ENCODE data around the gene TDRD7.
A peak's percentile ranks its signal among the peaks of the same experiment; 100 is the strongest.
"Not testable (repeated sequence)": the region's sequence is repeated elsewhere in the genome, so short reads cannot be mapped to it uniquely, and the experiment has no call there.

The TDRD7 gene

DNA sequence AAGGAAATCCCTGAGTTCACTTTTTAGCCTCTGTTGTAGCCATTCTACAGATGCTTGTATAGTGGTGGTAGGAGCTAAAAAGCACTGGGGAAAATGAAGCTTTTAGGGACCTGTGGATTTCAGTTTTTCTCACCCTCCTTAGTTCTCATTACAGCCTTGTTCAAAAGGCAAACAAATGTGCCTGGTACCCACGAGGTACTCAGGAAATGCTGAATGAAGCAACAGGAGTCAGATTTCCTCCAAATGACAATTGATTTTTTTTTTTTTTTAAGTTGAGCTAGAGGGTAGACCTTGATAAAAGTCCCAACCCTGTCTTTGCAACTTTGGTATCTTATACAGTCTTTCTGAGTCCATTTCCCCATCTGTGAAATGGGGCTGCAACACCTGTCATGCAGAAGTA is 68.3 kb downstream of the TDRD7 start:
- DNase-seq = no peak

DNA sequence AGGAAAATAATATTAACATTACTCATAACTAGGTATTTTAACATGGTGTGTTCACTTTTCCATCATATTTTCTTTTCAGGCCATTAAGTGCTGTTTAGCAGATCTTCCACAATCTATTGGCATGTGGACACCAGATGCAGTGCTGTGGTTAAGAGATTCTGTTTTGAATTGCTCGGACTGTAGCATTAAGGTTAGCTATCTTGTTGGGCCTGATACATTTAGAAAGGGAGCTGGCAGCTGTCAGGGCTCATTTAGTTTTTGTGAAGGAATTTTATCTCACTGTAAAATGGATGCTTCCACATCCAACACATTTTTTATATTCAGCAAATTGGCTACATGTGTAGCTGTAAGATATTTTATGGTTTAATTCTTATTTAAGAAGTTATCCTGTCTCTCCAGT is 68.9 kb downstream of the TDRD7 start:
- no peak for DNase-seq

DNA sequence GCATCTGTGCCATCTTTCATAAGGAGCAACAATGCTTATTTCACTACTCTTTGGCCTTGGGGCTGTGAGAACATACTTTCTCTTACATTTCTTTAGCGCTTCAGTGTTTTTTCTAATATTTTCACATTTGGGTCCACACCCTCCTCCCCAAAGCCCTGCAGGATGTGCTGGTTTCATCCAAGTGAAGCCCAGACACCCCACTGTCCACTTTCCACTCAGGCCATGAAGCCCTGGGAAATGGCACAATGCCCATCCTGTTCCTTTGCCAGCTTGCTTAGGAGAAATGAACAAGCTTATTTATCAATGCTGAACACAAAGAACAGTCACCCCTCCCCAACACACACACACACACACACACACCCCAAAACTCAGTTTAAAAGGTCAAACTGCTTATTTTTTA is 72.2 kb downstream of the TDRD7 start:
- DNase-seq = no peak

DNA sequence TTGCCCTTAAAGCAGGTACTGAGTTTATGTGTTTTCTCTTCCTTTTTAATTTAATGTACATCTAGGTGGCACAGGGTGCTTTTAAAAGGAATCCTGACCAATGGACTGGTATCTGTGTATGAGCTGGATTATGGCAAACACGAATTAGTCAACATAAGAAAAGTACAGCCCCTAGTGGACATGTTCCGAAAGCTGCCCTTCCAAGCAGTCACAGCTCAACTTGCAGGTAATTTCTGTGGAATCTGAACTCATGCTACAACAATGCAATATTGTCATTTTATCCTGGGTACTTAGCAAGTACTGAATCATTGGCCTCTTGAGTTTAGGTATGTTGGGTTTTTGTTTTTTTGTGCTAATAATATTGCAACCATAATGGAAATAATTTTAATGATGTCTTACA is 75.2 kb downstream of the TDRD7 start:
- DNase-seq = no peak

DNA sequence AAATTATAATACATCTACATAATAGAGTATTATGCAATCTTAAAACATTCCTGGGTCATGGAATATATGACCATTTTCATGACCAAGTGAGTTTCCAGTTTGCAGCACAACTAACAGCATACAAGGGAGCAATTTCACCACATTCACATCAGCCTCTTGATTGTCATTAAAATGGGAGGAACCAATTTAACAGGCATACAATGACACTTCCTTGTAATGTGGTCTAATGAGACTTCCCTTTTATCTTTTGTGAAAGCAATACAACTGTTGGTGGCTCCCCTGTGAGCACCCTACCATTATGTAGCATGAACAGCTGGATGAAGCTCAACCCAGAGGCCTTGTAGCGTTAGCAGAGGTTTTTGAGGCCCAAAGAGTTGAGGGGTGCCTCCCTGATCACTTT is 76.0 kb downstream of the TDRD7 start:
- DNase-seq = no peak

DNA sequence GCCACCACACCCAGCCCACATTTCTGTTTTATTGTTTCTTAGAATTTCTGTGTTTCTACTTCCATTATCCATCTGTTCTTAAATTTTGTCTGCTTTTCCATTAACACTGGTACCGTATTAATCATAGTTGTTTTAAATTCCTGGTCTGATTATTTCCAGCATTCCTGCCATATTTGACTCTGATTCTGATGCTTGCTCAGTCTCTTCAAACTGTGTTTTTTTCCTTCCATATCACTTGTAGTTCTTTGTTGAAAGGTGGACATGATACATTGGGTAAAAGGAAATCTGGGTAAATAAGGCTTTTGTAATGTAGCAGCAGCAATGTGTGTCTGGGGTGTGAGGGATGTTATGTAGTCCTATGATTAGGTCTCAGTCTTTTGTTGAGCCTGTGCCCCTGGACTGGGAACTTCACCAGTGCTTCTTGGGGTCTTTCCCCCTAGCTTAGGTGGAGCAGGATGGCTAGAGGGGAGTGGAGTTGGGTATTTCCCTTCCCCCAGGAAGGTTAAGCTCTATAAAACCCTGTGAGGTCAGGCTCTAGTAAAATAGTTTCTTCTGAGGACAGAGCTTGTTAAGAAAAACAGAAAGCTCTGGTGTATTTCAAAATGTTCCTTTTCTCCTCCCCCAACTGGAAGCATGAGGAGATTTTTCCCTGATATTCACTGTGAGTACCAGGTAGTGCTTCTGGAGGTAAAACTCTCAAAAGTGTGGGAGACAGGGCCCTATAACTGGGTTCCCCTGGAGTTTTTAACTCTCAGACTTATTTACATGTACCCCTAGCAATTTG is 79.5 kb downstream of the TDRD7 start:
- DNase-seq = no peak

DNA sequence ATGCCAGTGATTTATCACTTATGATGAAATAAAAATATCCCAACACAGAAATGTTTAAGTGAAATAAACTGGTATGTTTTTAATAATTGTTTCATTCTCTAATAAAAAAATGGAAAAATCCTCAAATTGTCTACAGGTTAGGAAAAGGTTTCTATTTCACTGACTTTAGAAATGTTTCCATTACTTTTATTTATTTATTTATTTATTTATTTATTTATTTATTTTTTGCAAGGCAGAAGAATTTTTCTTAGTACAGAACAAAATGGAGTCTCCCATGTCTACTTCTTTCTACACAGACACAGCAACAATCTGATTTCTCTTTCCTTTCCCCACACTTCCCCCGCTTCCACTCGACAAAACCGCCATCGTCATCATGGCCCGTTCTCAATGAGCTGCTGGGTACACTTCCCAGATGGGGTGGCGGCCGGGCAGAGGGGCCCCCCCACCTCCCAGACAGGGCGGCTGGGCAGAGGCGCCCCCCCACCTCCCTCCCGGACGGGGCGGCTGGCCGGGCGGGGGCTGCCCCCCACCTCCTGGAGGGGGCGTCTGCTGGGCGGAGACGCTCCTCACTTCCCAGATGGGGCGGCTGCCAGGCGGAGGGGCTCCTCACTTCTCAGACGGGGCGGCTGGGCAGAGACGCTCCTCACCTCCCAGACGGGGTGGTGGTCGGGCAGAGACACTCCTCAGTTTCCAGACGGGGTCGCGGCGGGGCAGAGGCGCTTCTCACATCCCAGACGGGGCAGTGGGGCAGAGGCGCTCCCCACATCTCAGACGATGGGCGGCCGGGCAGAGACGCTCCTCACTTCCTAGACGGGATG is 85.9 kb downstream of the TDRD7 start:
- DNase-seq = not testable (repeated sequence)

DNA sequence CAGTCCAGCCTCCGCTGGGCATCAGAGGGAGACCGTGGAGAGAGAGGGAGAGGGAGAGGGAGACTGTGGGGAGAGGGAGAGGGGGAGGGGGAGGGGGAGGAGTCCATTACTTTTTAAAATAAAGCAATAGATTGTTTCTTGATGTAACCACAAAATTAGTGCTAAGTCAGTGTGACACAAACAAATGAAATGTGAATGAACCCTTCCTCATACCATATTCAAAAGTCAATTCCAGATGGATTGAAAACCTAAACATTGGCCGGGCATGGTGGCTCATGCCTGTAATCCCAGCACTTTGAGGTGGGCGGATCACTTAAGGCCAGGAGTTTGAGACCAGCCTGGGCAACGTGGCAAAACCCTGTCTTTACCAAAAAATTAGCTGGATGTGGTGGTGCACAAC is 87.0 kb downstream of the TDRD7 start:
- not testable (repeated sequence) for DNase-seq

DNA sequence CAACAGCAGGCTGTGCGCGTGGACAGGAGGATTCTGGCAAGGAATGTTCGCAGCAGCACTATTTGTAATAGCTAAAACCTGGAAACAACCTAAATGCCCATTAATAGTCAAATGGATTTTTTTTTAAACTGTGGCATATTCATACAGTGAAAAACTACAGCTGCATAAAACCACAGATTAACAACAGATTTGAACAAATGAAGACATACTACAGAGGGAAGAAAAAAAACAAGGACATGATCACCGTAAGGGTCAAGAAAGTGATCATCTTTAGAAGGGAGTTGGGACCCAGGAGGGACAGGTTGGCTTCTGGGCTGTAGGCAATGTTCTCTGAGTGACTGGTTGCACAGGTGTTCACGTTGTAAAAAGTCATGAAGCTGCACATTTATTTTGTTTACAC is 88.4 kb downstream of the TDRD7 start:
- DNase-seq = peak; percentile 14

DNA sequence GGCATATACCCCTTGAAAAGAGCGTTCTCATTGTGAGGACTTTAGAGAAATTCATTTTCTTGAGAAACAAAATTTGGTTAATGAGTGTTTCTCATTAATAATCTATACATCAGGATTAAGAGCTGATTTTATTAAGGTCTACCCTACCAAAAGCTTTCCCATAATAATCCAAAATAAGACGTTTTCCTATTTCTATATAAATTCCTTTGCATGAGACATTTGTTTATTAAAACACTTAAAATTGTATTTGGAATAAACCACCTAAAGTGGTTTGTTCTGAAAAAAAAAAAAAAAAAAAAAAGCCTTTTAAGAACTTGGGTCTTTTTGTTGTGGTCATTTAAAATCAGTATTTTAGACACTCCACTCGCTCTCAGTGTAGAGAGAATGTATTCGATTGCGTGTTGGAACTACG is 88.9 kb downstream of the TDRD7 start:
- no peak for DNase-seq

DNA sequence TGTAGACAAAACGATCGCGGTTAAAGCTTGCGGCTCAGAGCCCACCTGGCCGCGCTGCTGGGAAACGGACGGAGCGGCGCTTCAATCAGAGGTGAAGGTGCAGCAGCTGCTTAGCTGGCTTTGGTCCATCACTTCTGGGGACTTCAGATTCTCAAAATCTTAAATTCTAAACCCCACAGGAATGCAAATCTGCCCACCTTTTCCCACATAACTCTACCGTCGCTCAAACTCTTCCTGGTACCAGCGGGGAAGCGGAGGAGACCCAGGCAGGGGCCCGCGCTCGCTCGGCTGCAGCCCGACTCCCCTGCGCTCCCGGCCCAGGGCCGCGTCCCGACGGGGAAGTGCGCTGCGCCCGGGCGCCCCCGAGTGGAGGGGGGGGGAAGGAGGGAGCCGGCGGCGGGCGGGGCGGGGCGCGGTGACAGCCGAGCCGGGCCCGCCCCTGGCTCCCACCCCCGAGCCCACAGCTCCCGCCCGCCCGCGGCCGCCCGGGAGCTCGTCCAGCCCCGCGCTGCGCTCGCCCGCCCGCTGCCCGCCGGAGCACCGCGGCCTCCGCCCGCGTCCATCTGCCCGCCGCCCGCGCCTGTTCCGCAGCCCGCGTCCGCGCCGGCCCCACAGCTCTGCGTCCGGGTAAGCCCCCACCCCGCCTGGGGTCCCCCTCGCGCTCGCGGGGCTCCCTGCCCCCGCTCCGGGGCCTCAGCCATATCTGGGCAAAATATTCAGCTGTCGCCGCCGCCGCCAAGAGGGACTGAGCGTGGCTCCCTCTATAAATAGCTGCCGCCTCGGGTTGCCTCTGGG is 89.5 kb downstream of the TDRD7 start, which contains the start of gene TMOD1:
TSS of gene TMOD1 (plus strand) at position 490 of the 795 bp plus-strand sequence. CDS start 22,523 bp downstream, outside the sequence.
- DNase-seq = peak; percentile 64

DNA sequence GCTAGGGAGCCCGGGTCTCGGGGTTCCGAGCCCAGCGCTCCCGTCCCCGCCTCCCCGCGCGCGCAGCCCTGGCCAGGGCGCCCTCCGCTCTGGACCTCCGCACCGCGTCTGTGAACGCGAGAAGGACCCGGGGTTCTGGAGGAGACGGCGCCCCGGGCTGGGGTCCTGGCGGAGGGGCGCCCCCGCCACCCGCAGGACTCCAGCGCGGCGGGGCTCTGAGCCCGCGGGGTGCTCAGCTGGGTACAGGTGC is 90.0 kb downstream of the TDRD7 start:
- no peak for DNase-seq

DNA sequence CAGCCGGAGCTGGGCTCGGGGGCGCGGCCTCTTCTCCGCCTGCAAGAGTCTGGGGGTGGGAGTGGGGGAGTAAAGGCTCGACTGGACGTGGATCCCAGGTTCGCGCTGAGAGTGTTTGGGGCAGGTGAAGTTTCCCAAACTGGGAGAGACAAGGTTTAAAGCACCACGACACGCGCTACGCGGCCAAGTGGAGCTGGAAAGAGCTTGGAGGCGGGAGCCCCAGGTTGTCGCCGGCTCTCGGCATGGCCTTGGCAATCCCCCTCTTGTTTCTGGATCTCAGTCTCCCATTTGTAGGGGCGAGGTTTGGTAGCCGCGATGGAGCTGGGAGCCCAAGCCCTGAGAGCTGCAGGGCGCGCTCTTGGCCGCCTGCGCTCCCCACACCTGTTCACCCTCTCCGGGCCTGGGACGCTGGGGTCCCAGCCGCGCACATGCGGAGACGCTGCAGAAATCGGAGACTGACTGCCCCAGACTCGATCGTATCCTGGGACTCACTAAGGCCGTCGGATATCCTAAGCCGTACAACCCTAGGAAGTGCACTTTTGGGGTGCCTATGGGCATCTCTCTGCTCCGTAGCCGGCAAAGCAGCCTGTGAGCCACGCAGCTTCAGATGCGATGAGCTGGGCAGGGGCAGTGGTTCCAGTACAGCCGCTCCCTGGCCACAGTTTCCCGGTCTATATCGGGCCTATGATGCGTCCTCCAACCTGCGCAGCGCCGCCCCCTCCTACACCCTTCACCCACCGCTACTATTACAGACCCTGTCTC is 90.5 kb downstream of the TDRD7 start:
- peak; percentile 51 for DNase-seq

DNA sequence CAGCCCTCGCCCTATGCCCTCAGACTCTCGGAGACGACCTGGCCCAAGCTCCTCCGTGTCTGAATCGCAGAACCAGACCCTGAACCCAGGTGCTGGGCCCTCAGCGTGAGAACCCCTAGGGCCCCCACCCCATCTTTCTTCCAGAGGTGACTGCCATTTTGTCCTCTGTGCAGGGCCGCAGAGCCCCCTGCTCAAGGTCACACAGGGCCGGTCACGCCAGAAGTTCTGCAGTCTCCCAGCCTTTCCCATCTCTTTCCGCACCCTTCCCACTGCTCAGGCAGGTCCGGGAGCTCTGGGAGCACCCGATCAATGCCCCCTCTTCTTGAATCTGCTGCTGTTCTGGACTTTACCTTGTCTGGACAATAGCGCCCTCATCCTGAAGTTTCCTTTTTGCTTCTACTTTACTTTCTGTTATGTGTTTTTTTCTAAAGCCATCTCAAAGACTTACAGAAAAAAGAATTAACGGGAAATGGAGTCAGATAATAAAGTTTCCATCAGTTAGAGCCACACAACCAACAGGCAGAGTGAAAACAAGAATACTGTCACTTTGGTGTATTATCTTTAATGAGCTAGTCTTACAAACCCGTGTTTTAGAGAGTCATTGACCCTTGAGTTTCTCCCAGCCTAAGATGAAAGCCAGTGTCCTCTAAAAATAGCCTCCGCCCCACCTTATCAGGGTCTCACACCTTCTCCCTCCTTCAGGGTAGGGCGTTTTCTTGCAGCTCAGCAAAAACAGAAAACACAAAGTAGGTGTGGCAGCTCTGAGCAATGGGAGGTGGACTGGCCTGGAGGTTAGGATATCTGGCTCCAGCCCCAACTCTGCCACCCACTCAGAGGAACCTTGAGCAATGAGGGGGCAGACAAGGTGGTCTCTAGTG is 91.3 kb downstream of the TDRD7 start:
- DNase-seq = no peak

DNA sequence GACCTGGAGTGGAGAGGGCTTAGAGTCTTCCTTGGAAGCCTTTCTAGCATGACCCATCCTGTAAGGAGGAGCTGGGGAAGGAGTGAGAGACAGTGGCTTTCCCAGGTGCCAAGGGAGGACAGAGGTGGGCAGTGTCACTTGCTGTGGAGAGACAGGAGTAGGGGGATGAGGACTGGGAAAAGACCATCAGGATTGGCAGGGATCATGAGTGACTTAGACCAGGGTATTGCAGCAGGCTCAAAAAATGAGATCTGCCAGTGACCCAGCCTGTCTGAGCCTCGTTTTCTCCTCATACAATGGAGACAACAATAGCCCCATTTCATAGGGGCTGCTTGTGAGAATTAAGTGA is 91.9 kb downstream of the TDRD7 start:
- DNase-seq = no peak

DNA sequence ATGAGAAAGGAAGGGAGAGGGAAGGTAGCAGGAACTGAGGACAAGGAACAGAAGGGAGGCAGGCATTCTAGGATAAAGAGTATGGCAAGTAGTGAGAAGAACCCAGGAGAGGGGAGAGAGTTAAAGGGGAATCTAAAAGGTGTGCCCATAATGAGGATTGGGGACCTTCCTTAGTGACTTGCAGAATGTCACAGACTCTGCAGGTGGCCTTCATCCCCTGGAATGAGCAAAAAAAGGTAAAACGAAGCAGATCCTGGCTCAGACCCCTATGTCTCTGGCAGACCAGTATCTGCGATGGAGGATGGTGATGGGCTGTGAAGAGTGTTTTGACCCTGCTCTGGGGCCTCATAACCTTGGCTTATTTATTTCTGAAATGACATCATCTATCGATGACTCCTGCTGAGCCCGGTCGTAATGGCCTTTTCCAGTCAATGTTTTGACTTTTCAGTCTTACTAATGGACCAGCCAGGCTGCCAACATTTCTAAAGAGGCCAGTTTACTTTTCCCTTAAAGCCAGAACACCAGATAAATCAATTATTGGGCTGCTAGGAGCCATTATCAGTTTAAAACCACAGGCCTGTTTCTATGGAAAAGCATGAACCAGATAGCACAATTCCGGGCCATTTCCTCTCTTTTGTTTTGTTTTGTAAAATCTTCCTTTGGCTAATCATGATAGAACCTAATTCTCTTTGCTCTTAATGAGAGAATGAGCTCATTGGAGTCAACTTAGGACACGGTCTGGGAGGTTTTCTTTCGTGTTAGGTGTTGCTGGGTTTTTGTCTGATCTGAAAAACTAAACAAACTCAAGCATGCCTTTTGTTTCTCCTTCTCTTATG is 92.7 kb downstream of the TDRD7 start:
- no peak for DNase-seq

DNA sequence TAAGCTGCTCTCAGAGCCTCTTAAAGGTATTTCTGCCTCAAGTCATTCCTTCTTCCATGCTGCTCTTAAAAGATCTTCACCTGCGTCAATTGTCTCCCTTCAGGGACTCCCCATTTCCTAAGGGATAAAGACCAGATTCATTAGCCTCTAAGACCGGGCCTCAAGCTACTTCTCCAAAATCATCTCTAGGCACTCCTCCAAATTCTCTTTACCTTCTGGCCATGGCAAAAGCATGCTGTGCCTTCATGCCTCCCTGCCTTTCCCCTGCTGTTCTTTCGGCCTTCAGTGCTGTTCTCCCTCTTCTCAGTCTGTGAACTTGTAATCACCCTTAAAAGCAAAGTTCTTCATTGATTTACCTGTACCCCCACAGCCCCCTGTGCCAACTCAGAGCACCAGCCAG is 93.9 kb downstream of the TDRD7 start:
- no peak for DNase-seq

DNA sequence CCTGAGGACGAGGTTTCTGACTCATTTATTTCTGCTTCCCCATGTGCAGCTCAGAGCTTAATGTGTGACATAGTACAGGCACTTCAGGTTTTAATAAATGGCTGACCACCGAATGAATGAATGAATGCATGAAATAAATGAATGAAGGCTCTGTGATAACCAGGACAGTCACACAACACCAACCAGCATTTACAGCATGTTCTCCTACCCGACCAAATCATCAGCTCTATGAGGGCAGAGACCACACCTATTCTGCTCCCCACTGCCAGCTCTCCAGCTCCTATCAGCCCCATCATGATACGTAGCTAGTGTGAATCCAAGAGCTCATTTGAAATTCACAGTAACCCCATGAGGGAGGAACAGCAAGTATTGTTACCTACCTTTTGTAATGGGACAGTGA is 94.4 kb downstream of the TDRD7 start:
- no peak for DNase-seq

DNA sequence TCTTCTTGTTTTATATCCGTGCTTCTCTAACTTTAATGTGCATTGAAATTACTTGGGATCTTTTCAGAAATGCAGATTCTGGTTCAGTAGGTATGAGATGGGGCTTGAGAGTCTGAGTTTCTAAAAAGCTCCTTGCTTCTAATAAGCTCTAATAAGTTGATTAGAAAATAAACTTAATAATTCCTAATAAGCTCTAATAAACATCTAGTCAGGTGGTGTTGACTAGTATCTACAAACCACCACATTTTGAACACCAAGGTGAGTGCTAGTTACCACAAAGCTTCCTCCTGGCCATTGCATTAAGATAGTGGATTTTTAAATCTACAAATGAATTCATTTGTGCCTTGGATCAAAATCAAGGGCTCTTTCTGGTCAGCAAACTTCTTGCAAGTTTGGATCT is 94.9 kb downstream of the TDRD7 start:
- DNase-seq = no peak

DNA sequence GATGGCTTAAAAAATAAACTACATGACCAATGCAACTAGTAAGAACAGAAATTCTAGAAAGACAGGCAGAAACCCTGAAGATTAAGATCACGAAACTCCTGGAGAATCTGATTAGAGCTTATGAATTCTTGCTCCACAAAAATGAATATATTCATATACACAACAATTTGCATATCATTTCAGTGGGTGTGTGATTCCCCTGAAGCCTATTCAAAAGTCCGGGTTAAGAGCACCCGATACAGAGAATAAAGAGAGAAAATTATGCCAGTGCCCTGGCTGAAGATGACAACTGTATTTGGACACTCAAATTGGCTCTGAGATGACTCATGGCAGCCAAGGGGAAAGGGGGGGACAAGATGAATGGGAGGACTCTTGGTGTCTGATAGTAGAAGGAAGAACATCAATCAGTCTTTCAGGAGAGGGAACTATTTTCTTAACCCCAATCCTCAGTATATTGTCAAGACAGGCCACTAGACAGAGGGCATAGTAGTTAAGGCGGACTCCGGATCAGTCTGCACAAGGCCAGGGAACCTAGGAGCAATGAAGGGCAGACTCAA is 95.6 kb downstream of the TDRD7 start:
- no peak for DNase-seq

DNA sequence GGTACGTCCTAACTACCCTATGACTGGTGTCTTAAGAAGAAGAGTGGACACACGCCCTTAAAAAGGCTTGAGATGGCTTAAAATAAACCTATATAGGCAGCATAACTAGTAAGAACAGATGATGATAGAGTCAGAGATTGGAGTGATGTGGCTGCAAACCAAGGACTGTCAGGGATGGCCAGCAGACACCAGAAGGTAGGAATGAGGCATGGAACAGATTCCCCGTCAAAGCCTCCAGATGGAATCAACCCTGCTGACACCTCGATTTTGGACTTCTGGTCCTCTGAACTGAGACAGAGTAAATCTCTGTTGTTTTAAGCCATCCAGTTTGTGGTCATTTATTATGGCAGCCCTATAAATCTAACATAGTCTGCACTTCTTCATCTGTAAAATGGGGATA is 97.0 kb downstream of the TDRD7 start:
- DNase-seq = no peak

Measured in retina (tissue), 1 donor.